Medulla oblongata (tissue), 1 donor: Measurements from ENCODE around the gene LCE3A.

Experiments
- DNase-seq: peaks from one replicate; pipeline ENCODE4 v3.0.0-alpha.2; 2015; ENCODE audit errors: extremely low spot score

LCE3A gene

GRCh38 chr1:152577168-152577567 is 45.7 kb downstream of the LCE3A start:
- DNase-seq: peak; percentile 0
